Endothelial cell of umbilical vein (primary cell): ENCODE results near the gene PPHLN1. TPM values are rescaled to one million over a fixed set of nuclear protein-coding genes. Genes with fewer than 3 reads are reported as not detected.

Experiments
- BruUV-seq: library from RNA; stranded (reverse); fragments of 400-500 nt; replicated peaks from 2 replicates; lab custom pipeline; 2021; lab: Mats Ljungman, UMichigan
- CTCF ChIA-PET: fragments of 300-600, 350-600 bp; sonication (Branson Sonifier 250); formaldehyde crosslinking; loops from one replicate; lab custom pipeline; 2021; ENCODE audit warnings: antibody characterized with exemption, inconsistent platforms; lab: Charles Lee
- POLR2A ChIA-PET: fragments of 300-600, 350-600 bp; sonication (Branson Sonifier 250); formaldehyde crosslinking; loops from one replicate; lab custom pipeline; 2021; ENCODE audit warnings: antibody characterized with exemption, inconsistent platforms; lab: Charles Lee
- DNase-seq: peaks from one replicate; pipeline ENCODE4 v3.0.0-alpha.2; 2011; ENCODE audit warnings: low read depth, low spot score
- FAIRE-seq: peaks from 2 replicates; lab custom pipeline; 2011; peaks lifted over from hg19 to GRCh38; lab: Jason Lieb, UNC
- H2AFZ ChIP-seq: 2 replicates; pipeline ENCODE4 v1.6.0; 2012; ENCODE audit warnings: low read depth, low read length, control low read depth, inconsistent platforms
- H3K27ac ChIP-seq: 2 replicates; pipeline ENCODE4 v1.5.1; 2011; ENCODE audit warnings: low read depth, mild to moderate bottlenecking, control low read depth, low read length, moderate library complexity; ENCODE audit not compliant: insufficient read depth
- H3K27me3 ChIP-seq, 2 experiments: 2 replicates each; pipeline versions ENCODE4 v1.6.0 to v1.6.1; 2011; ENCODE audit warnings: low read length in 2 of 2, mixed read lengths in 1 of 2; ENCODE audit not compliant: control insufficient read depth in 2 of 2, insufficient read depth in 2 of 2
- H3K36me3 ChIP-seq, 2 experiments: 2 replicates in 1 of 2; 3 replicates in 1 of 2; pipeline ENCODE4 v1.5.1; 2011; ENCODE audit warnings: low read length in 2 of 2, mild to moderate bottlenecking in 1 of 2, moderate library complexity in 1 of 2; ENCODE audit not compliant: control insufficient read depth in 2 of 2, insufficient read depth in 2 of 2; ENCODE audit errors: extremely low read depth in 1 of 2
- H3K4me1 ChIP-seq: 3 replicates; pipeline ENCODE4 v1.5.1; 2011; ENCODE audit warnings: mild to moderate bottlenecking, low read length; ENCODE audit not compliant: control insufficient read depth, insufficient read depth; ENCODE audit errors: extremely low read depth
- H3K4me2 ChIP-seq: 2 replicates; pipeline ENCODE4 v1.6.1; 2011; ENCODE audit warnings: low read length, control low read depth, mixed read lengths; ENCODE audit not compliant: insufficient read depth
- H3K4me3 ChIP-seq, 3 experiments: fragments of 200-600 bp in 1 of 3; sonication (generic), shearing (Covaris generic) in 1 of 3; replicated peaks in 1 of 3; 2 replicates each; pipeline ENCODE4 v1.5.1; 2011 to 2016; ENCODE audit warnings: control low read depth in 3 of 3, low read length in 3 of 3, mild to moderate bottlenecking in 2 of 3, inconsistent platforms in 1 of 3, low read depth in 1 of 3, moderate library complexity in 1 of 3; ENCODE audit not compliant: insufficient read depth in 1 of 3
- H3K79me2 ChIP-seq: 2 replicates; pipeline ENCODE4 v1.6.0; 2012; ENCODE audit warnings: low read length, inconsistent platforms; ENCODE audit not compliant: control insufficient read depth, insufficient read depth
- H3K9ac ChIP-seq: replicated peaks from 2 replicates; pipeline ENCODE3; 2011; ENCODE audit warnings: low read length, control low read depth; ENCODE audit not compliant: insufficient read depth; ENCODE audit errors: extremely low read depth
- H3K9me1 ChIP-seq: replicated peaks from 3 replicates; pipeline ENCODE4 v1.6.0; 2011; ENCODE audit warnings: mild to moderate bottlenecking, low read length; ENCODE audit not compliant: control insufficient read depth, insufficient read depth; ENCODE audit errors: extremely low read depth
- H3K9me3 ChIP-seq: replicated peaks from 2 replicates; pipeline ENCODE4 v1.5.1; 2012; ENCODE audit warnings: low read length, inconsistent platforms; ENCODE audit not compliant: control insufficient read depth, insufficient read depth
- H4K20me1 ChIP-seq: replicated peaks from 2 replicates; pipeline ENCODE3; 2011; ENCODE audit warnings: mild to moderate bottlenecking, low read length; ENCODE audit not compliant: control insufficient read depth, insufficient read depth; ENCODE audit errors: extremely low read depth
- CTCF ChIP-seq, 2 donors: IDR thresholded peaks; 1 replicate in 1 of 2; 2 replicates in 1 of 2; pipeline ENCODE4 v1.5.1; 2011; ENCODE audit warnings: low read length in 2 of 2, mild to moderate bottlenecking in 2 of 2, moderate library complexity in 2 of 2, control low read depth in 1 of 2, inconsistent platforms in 1 of 2, low read depth in 1 of 2; ENCODE audit not compliant: insufficient read depth in 1 of 2; ENCODE audit errors: extremely low read depth in 1 of 2
- EZH2 ChIP-seq: IDR thresholded peaks from 2 replicates; pipeline ENCODE4 v1.6.1; 2012; ENCODE audit warnings: borderline replicate concordance, low read depth, mild to moderate bottlenecking, moderate library complexity, low read length, inconsistent platforms; ENCODE audit not compliant: severe bottlenecking
- JUN ChIP-seq: IDR thresholded peaks from 2 replicates; pipeline ENCODE4 v1.6.1; 2011; ENCODE audit warnings: borderline replicate concordance, low read depth; ENCODE audit not compliant: insufficient read length, insufficient read depth
- MAX ChIP-seq: IDR thresholded peaks from 2 replicates; pipeline ENCODE4 v1.6.1; 2011; ENCODE audit not compliant: insufficient read depth, insufficient read length
- POLR2A ChIP-seq: IDR thresholded peaks from 2 replicates; pipeline ENCODE4 v1.6.1; 2012; ENCODE audit warnings: low read depth, mild to moderate bottlenecking, control low read depth, low read length
- dilution Hi-C: fragments of 300-500 bp; cut with MboI; formaldehyde crosslinking; loops from one replicate; pipeline ENCODE4 v1.15.0; 2019; ENCODE audit warnings: low sequenced_read_pairs; ENCODE audit not compliant: extremely low pct_ligation_motif_present
- intact Hi-C: fragments of 100-400 bp; cut with micrococcal nuclease; formaldehyde crosslinking; loops from one replicate; pipeline ENCODE4 v1.10.0; 2022
- polyA plus RNA-seq, 4 experiments: library from polyadenylated mRNA; depleted of rRNA in 3 of 4; stranded (reverse) in 3 of 4; unstranded in 1 of 4; fragments of >200 nt; gene quantifications; 2 replicates each; pipeline versions ENCODE4 v1.2.1 to v1.2.3, GENCODE V29; 2011 to 2012; ENCODE audit warnings: missing spikeins in 1 of 4
- total RNA-seq: library from RNA; stranded (reverse); gene quantifications from 2 replicates; pipeline ENCODE4 v1.2.3, GENCODE V29; 2021

PPHLN1 gene
- total and polyA plus RNA-seq, 2 donors (not counting 3 experiments of a cell fraction or from before 2014, with no cell fraction given) = 23.4 to 62.2 TPM

- CTCF ChIA-PET = interaction anchor here (1.2 to 1.5 kb wide), 4 partner anchors 9 to 1424 kb away, joined by 3 to 4 read pairs (median 4); no protein-coding TSS in a partner anchor
- DNase-seq (no peak), FAIRE-seq (no peak)
- dilution Hi-C loops (no loop called here), intact Hi-C loops (loop anchor here (10.0 kb wide), 1 partner anchor 205 kb away; no protein-coding TSS in a partner anchor)
- Histone ChIP-seq H3K9ac (no peak overlapping the region), H3K27ac (no peak overlapping the region), H3K9me3 (no peaks in the 10 kb centered on the region), H3K27me3 (no peaks in the 10 kb centered on the region), H3K79me2 (peaks cover 6% of the 10 kb centered on the region), H4K20me1 (no peaks in the 10 kb centered on the region), H2AFZ (no peak overlapping the region), H3K4me2 (no peak overlapping the region), H3K36me3 (no peaks in the 10 kb centered on the region), H3K4me1 (no peaks in the 10 kb centered on the region), H3K9me1 (no peaks in the 10 kb centered on the region), H3K4me3 (no peak overlapping the region)
- POLR2A ChIA-PET = no interaction called here
- no peak for TF ChIP-seq EZH2
- TF ChIP-seq JUN = no peak
- no peak for TF ChIP-seq MAX
- TF ChIP-seq CTCF (IDR thresholded peaks at IDR 0.05; ENCODE audit: extremely low read depth in 1 of 2, insufficient read depth in 1 of 2, low read depth in 1 of 2, low read length in 2 of 2) = no peak
- no peak for TF ChIP-seq POLR2A
- BruUV-seq = no TSS peak
These were observed 44.0 kb downstream of the PPHLN1 start for GRCh38 chr12:42370013-42370412.
